ENCODE data around the gene UPP1.

DNA sequence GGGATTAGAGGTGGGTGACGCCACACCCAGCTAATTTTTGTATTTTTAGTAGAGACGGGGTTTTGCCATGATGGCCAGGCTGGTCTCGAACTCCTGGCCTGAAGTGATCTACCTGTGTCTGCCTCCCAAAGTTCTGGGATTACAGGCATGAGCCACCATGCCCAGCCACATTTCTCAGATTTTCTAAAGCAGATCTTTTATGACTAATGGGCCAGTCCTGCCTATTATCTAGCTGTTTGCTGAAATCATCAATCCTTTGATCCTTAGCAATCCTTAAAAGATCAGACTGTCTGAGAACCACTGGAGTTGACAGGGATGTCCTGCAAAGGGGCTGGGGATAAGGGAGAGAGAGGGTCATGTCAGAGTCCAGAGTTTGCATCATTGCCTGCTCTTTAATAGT, 61.0 kb downstream of the UPP1 start:
- TF ChIP-seq EP300 (IDR thresholded peaks at IDR 0.05) (no peak), POLR2A (IDR thresholded peaks at IDR 0.05; ENCODE audit: low read depth) (no peak), POLR2AphosphoS5 (IDR thresholded peaks at IDR 0.05) (no peak)
- TF ChIP-seq, protein P1, sequence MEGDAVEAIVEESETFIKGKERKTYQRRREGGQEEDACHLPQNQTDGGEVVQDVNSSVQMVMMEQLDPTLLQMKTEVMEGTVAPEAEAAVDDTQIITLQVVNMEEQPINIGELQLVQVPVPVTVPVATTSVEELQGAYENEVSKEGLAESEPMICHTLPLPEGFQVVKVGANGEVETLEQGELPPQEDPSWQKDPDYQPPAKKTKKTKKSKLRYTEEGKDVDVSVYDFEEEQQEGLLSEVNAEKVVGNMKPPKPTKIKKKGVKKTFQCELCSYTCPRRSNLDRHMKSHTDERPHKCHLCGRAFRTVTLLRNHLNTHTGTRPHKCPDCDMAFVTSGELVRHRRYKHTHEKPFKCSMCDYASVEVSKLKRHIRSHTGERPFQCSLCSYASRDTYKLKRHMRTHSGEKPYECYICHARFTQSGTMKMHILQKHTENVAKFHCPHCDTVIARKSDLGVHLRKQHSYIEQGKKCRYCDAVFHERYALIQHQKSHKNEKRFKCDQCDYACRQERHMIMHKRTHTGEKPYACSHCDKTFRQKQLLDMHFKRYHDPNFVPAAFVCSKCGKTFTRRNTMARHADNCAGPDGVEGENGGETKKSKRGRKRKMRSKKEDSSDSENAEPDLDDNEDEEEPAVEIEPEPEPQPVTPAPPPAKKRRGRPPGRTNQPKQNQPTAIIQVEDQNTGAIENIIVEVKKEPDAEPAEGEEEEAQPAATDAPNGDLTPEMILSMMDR (IDR thresholded peaks at IDR 0.05), result no peak
